Astrocyte (in vitro differentiated cells and primary cell): ENCODE results near the gene TLL2. TPM values are rescaled to one million over a fixed set of nuclear protein-coding genes. Genes with fewer than 3 reads are reported as not detected.
A peak's percentile ranks its signal among the peaks of the same experiment; 100 is the strongest.

ENCODE experiments used
- DNase-seq: peaks from one replicate; pipeline ENCODE4 v3.0.0-alpha.2; 2010; ENCODE audit warnings: low read depth
- FAIRE-seq: peaks from 2 replicates; lab custom pipeline; 2011; peaks lifted over from hg19 to GRCh38; lab: Jason Lieb, UNC
- H2AFZ ChIP-seq: 2 replicates; pipeline ENCODE4 v1.6.0; 2012; ENCODE audit warnings: low read depth, low read length, inconsistent platforms
- H3K27ac ChIP-seq: 2 replicates; pipeline ENCODE4 v1.5.1; 2011; ENCODE audit warnings: low read depth, low read length, inconsistent platforms
- H3K27me3 ChIP-seq: 2 replicates; pipeline ENCODE4 v1.6.0; 2011; ENCODE audit warnings: low read length, inconsistent platforms; ENCODE audit not compliant: insufficient read depth
- H3K36me3 ChIP-seq: 2 replicates; pipeline ENCODE4 v1.5.1; 2011; ENCODE audit warnings: low read length, inconsistent platforms; ENCODE audit not compliant: insufficient read depth
- H3K4me1 ChIP-seq: 2 replicates; pipeline ENCODE4 v1.5.1; 2011; ENCODE audit warnings: low read length, inconsistent platforms; ENCODE audit not compliant: insufficient read depth
- H3K4me2 ChIP-seq: 2 replicates; pipeline ENCODE4 v1.6.0; 2012; ENCODE audit warnings: low read length, inconsistent platforms
- H3K4me3 ChIP-seq: 2 replicates; pipeline ENCODE4 v1.5.1; 2011; ENCODE audit warnings: low read depth, mild to moderate bottlenecking, low read length, inconsistent platforms; ENCODE audit not compliant: insufficient read depth
- H3K79me2 ChIP-seq: 2 replicates; pipeline ENCODE4 v1.6.0; 2012; ENCODE audit warnings: mild to moderate bottlenecking, low read length, inconsistent platforms; ENCODE audit not compliant: insufficient read depth
- H3K9ac ChIP-seq: 2 replicates; pipeline ENCODE4 v1.6.0; 2012; ENCODE audit warnings: mild to moderate bottlenecking, low read length, inconsistent platforms
- H3K9me3 ChIP-seq: 2 replicates; pipeline ENCODE4 v1.5.1; 2012; ENCODE audit warnings: low read depth, mild to moderate bottlenecking, low read length, inconsistent platforms; ENCODE audit not compliant: insufficient read depth
- H4K20me1 ChIP-seq: 2 replicates; pipeline ENCODE4 v1.6.0; 2012; ENCODE audit warnings: low read length, inconsistent platforms; ENCODE audit not compliant: insufficient read depth
- H3K27ac Mint-ChIP-seq: one replicate; pipeline ENCODE4 v1.8.0; 2021; ENCODE audit warnings: mild to moderate bottlenecking, mixed read lengths; ENCODE audit not compliant: unreplicated experiment
- H3K27me3 Mint-ChIP-seq: one replicate; pipeline ENCODE4 v1.8.0; 2021; ENCODE audit warnings: low read depth, mixed read lengths; ENCODE audit not compliant: unreplicated experiment
- H3K36me3 Mint-ChIP-seq: one replicate; pipeline ENCODE4 v1.8.0; 2021; ENCODE audit warnings: low read depth, mixed read lengths; ENCODE audit not compliant: unreplicated experiment
- H3K4me1 Mint-ChIP-seq: one replicate; pipeline ENCODE4 v1.8.0; 2021; ENCODE audit warnings: low read depth, mixed read lengths; ENCODE audit not compliant: unreplicated experiment
- H3K4me3 Mint-ChIP-seq: one replicate; pipeline ENCODE4 v1.8.0; 2021; ENCODE audit warnings: mild to moderate bottlenecking, moderate library complexity, mixed read lengths; ENCODE audit not compliant: unreplicated experiment
- H3K9me3 Mint-ChIP-seq: one replicate; pipeline ENCODE4 v1.8.0; 2021; ENCODE audit warnings: mild to moderate bottlenecking, mixed read lengths; ENCODE audit not compliant: unreplicated experiment
- EZH2 ChIP-seq: IDR thresholded peaks from 2 replicates; pipeline ENCODE4 v1.6.1; 2012; ENCODE audit warnings: mild to moderate bottlenecking, low read length, inconsistent platforms; ENCODE audit not compliant: insufficient read depth
- total RNA-seq: library from RNA; stranded (reverse); gene quantifications from 2 replicates; pipeline ENCODE4 v1.2.1, GENCODE V29; 2021
- TF ChIP-seq, protein P1 (sequence below): IDR thresholded peaks from 2 replicates; pipeline ENCODE4 v1.5.1; 2011; ENCODE audit warnings: low read depth, mild to moderate bottlenecking, inconsistent platforms, low read length, moderate library complexity; ENCODE audit not compliant: insufficient read depth

The TLL2 gene
- total RNA-seq, 1 donor from 2014 or later: 7.6 TPM

DNA sequence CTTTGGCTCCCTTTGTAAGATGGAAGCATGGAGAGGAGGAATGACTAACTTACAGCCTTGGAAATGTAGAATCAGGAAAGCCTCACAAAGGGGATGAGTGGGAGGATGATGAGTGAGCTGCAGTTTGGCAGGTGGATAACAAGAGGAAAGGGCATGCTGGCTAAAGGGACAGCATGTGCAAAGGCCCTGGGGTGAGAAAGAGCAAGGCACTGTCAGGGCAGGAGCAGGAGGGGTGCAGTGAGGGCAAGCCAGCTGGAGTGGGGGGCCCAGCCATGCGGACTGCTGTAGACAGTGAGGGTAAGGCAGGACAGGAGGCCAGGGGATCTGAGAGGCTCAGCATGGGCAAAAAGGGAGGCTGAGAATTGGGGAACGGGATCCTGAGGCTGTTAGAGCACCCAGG, 20.5 kb downstream of the TLL2 start:
- Histone ChIP-seq H3K4me1 (peaks cover 7% of the 10 kb centered on the region), H4K20me1 (no peaks in the 10 kb centered on the region), H3K9ac (no peak overlapping the region), H3K27ac (no peak overlapping the region), H3K27me3 (no peaks in the 10 kb centered on the region), H3K4me3 (no peak overlapping the region), H3K9me3 (no peaks in the 10 kb centered on the region), H3K36me3 (no peaks in the 10 kb centered on the region), H2AFZ (no peak overlapping the region), H3K4me2 (no peak overlapping the region), H3K79me2 (no peaks in the 10 kb centered on the region)
- peaks cover 12% of the 10 kb centered on the region for H3K4me1 Mint-ChIP-seq
- peaks cover 13% of the 10 kb centered on the region for H3K27me3 Mint-ChIP-seq
- peaks cover 8% of the 10 kb centered on the region for H3K36me3 Mint-ChIP-seq
- FAIRE-seq (no peak), DNase-seq (no peak)
- no peak overlapping the region for H3K4me3 Mint-ChIP-seq
- H3K27ac Mint-ChIP-seq: no peak overlapping the region
- peaks cover 3% of the 10 kb centered on the region for H3K9me3 Mint-ChIP-seq
- no peak for TF ChIP-seq EZH2
- TF ChIP-seq, protein P1, sequence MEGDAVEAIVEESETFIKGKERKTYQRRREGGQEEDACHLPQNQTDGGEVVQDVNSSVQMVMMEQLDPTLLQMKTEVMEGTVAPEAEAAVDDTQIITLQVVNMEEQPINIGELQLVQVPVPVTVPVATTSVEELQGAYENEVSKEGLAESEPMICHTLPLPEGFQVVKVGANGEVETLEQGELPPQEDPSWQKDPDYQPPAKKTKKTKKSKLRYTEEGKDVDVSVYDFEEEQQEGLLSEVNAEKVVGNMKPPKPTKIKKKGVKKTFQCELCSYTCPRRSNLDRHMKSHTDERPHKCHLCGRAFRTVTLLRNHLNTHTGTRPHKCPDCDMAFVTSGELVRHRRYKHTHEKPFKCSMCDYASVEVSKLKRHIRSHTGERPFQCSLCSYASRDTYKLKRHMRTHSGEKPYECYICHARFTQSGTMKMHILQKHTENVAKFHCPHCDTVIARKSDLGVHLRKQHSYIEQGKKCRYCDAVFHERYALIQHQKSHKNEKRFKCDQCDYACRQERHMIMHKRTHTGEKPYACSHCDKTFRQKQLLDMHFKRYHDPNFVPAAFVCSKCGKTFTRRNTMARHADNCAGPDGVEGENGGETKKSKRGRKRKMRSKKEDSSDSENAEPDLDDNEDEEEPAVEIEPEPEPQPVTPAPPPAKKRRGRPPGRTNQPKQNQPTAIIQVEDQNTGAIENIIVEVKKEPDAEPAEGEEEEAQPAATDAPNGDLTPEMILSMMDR: no peak

DNA sequence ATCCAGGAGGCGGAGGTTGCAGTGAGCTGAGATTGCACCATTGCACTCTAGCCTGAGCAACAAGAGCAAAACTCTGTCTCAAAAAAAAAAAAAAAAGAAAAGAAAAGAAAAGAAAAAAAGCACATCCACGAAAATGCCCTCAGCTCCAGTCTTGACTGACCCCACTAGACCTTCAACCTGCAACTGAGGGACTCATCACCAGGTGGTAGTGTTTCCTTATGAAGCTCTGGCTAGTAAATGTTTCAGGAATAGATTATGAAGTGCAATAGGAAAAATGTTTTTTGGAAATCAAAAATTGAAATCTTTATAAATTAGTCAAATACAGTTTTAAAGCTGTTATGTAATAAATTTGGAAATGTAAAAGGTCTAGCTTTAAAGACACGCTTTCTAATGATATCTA, 22.4 kb downstream of the TLL2 start:
- H3K9ac ChIP-seq: no peak overlapping the region
- FAIRE-seq (no peak), DNase-seq (no peak)
- no peaks in the 10 kb centered on the region for H4K20me1 ChIP-seq
- no peak overlapping the region for H2AFZ ChIP-seq
- no peak overlapping the region for H3K27ac ChIP-seq
- no peak overlapping the region for H3K4me3 ChIP-seq
- Mint-ChIP-seq H3K27ac (no peak overlapping the region), H3K9me3 (peaks cover 3% of the 10 kb centered on the region), H3K27me3 (peaks cover 11% of the 10 kb centered on the region), H3K4me3 (no peak overlapping the region), H3K4me1 (peaks cover 12% of the 10 kb centered on the region), H3K36me3 (peaks cover 8% of the 10 kb centered on the region)
- no peaks in the 10 kb centered on the region for H3K36me3 ChIP-seq
- H3K27me3 ChIP-seq: no peaks in the 10 kb centered on the region
- TF ChIP-seq EZH2: no peak
- TF ChIP-seq, protein P1: peak; percentile 23
- no peak overlapping the region for H3K4me2 ChIP-seq
- peaks cover 9% of the 10 kb centered on the region for H3K4me1 ChIP-seq
- H3K79me2 ChIP-seq: no peaks in the 10 kb centered on the region
- H3K9me3 ChIP-seq: no peaks in the 10 kb centered on the region

GRCh38 chr10:96488161-96488935, 25.4 kb downstream of the TLL2 start:
- Histone ChIP-seq H3K4me3 (no peak overlapping the region), H3K27me3 (no peaks in the 10 kb centered on the region), H3K9ac (no peak overlapping the region), H3K4me1 (peaks cover 9% of the 10 kb centered on the region), H3K79me2 (no peaks in the 10 kb centered on the region), H3K27ac (no peak overlapping the region), H3K9me3 (no peaks in the 10 kb centered on the region), H2AFZ (no peak overlapping the region), H3K4me2 (no peak overlapping the region), H3K36me3 (no peaks in the 10 kb centered on the region), H4K20me1 (no peaks in the 10 kb centered on the region)
- Mint-ChIP-seq H3K27ac (no peak overlapping the region), H3K27me3 (peaks cover 6% of the 10 kb centered on the region), H3K4me3 (no peak overlapping the region), H3K36me3 (peaks cover 3% of the 10 kb centered on the region), H3K9me3 (peaks cover 2% of the 10 kb centered on the region), H3K4me1 (peaks cover 5% of the 10 kb centered on the region)
- peak; percentile 36 for DNase-seq
- FAIRE-seq: peak; percentile 13
- TF ChIP-seq EZH2: no peak
- TF ChIP-seq, protein P1: no peak
